Measurements from ENCODE around the gene KIF14. TPM values are rescaled to one million over a fixed set of nuclear protein-coding genes. Genes with fewer than 3 reads are reported as not detected.
"Not testable (repeated sequence)": the region's sequence is repeated elsewhere in the genome, so short reads cannot be mapped to it uniquely, and the experiment has no call there.

KIF14 gene
- polyA plus RNA-seq, 4 donors: 6.9 to 7.4 (median 7.1) TPM

DNA sequence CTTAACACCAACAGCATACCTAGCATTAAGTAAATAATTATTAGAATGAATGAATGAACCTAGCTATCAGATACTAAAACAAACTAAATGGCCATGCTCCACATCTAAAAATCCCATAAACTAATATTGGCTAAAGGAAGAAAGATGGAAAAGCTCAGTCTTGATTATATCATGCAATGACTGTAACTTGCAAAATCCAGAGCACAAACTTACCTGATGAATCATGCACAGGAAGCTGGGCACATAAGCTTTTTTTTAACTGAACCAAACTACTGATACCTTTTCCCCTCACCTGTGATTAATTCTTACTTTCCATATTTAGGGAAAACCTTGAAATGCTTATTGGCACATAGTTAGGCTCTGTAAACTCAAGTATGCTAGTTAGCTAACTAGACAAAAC lies 70.2 kb downstream of the KIF14 start:
- DNase-seq (ENCODE audit: low read depth in 4 of 4, low spot score in 3 of 4): no peak

DNA sequence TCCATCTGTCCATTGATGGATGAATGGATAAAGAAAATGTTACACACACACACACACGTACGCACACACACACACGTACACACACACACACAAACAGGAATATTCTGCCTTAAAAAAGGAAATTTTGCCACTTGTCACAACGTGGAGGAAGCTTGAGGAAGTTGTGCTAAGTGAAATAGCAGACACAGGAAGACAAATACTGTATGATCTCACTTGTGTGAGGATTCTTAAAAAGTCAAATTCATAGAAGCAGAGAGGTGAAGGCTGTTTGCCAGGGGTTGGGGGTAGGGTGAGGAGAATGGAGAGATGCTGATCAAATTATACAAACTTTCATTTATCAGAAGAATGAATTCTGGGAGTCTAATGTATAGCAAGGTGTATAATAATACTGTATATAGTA lies 73.2 kb downstream of the KIF14 start:
- DNase-seq (ENCODE audit: low read depth in 4 of 4, low spot score in 3 of 4): no peak

DNA sequence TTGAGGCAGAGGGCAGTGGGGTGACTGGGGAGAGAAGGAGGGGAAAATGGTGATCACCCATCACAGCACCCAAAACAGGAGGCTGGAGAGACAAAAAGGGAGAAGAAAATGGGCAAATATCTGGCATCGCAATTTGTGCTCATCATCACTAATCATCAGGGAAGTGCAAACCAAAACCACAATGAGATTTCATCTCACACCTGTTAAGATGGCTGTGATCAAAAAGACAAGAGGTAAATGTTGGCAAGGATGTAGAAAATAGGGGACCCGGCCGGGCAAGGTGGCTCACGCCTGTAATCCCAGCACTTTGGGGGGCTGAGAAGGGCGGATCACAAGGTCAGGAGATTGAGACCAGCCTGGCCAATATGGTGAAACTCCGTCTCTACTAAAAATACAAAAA lies 74.0 kb downstream of the KIF14 start:
- no peak for DNase-seq (ENCODE audit: low read depth in 4 of 4, low spot score in 3 of 4)

DNA sequence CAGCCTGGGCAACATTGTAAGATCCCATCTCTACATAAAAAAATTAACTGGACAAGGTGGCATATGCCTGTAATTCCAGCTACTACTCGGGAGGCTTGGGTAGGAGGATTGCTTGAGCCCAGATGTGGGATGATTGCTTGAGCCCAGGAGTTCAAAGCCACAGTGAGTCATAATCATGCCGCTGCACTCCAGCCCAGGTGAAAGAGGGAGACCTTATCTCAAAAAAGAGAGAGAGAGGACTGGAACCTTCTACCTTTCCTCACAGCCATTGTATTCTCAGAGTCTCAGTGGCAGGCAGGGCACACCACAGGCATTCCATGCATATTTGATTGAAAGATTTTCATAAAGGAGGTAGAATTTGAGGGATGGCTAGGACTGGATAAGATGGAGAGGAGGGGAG lies 78.4 kb downstream of the KIF14 start:
- no peak for DNase-seq (ENCODE audit: low read depth in 4 of 4, low spot score in 3 of 4)

- no peak for DNase-seq (ENCODE audit: low read depth in 4 of 4, low spot score in 3 of 4)
Observed at GRCh38 chr1:200540281-200540680, 80.3 kb downstream of the KIF14 start.

DNA sequence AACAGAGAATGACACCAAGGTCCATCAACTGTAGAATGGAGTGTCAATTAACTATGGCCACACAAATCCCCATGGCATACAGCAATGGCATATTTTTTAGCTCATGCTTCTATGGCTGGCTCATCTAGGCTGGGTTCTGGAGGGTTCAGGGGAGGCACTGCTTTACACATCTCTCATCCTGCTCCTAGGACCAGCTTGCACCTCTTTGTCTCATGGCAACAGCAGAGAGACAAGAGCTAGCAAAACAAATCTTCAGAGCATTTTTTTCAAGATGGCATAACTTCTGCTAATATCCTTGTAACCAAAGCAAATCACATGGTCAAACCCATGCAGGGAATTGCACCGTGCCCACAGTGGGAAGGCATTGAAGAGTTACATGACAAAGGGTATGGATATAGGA lies 82.4 kb downstream of the KIF14 start:
- no peak for DNase-seq (ENCODE audit: low read depth in 4 of 4, low spot score in 3 of 4)

DNA sequence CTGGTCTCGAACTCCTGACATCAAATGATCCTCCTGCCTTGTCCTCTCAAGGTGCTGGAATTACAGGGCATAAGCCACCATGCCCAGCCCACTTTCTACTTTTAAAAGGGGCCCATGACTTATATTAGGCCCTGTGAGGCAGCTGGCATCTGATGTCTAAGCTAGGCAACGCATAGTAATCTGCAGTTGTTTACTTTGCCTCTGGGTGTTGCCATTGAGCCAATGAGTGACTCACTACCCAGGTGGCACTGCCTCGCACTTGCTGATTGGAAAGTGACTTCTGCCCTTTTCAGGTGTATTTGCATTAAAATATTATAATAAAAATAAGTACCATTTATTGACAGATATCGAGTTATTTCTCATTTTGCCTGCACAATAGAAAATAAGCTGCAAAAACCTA lies 84.9 kb downstream of the KIF14 start:
- no peak for DNase-seq (ENCODE audit: low read depth in 4 of 4, low spot score in 3 of 4)

- no peak for DNase-seq (ENCODE audit: low read depth in 4 of 4, low spot score in 3 of 4)
Observed at GRCh38 chr1:200530623-200531261, 89.8 kb downstream of the KIF14 start.

GRCh38 chr1:200528858-200529606 lies 91.5 kb downstream of the KIF14 start:
- DNase-seq (ENCODE audit: low read depth in 4 of 4, low spot score in 3 of 4): no peak

- DNase-seq (ENCODE audit: low read depth in 4 of 4, low spot score in 3 of 4): no peak
Observed at GRCh38 chr1:200527670-200528069, 92.9 kb downstream of the KIF14 start.

GRCh38 chr1:200526709-200527612 lies 93.6 kb downstream of the KIF14 start:
- DNase-seq (ENCODE audit: low read depth in 4 of 4, low spot score in 3 of 4): no peak

- no peak for DNase-seq (ENCODE audit: low read depth in 4 of 4, low spot score in 3 of 4)
Observed at GRCh38 chr1:200525090-200525987, 95.2 kb downstream of the KIF14 start.

- not testable (repeated sequence) for DNase-seq (ENCODE audit: low read depth in 4 of 4, low spot score in 3 of 4)
Observed at GRCh38 chr1:200524551-200524950, 96.0 kb downstream of the KIF14 start.

DNA sequence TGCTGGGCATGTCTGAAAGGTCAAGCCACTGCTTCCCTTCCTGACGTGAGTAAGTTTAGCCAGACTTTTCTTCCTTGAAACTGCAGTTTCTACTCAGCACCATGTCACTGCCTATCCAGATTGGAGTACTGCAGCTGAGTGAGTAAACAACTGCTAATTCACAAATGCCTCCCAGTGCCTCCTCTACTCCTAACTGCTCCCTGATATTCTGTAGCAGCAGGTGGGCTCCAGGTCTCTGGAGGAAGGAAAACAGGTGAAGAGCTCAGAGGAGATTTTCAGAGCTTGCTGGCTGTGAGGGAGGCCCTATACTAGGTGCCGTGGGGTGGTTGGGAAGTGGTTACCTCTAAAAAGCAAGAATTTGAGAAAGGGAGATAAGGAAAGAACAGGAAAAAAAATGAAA lies 96.5 kb downstream of the KIF14 start:
- DNase-seq (ENCODE audit: low read depth in 4 of 4, low spot score in 3 of 4): no peak

DNA sequence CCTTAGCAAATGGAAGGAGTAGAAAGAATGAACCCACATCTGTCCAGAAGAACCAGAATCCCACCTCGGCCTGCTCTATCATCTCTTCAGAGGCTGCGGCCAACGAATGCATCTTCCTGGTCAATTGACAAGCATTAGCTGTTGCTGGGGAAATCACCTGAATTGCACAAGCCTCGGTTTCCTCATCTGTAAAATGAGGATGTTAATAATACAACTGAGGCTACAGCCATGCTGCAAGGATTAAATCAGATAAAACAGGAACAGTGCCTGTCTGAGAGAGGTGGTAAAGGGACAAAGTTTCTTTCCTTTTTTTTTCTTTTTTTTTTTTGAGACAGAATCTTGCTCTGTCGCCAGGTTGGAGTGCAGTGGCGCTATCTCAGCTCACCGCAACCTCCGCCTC lies 99.8 kb downstream of the KIF14 start:
- DNase-seq (ENCODE audit: low read depth in 4 of 4, low spot score in 3 of 4): no peak

- no peak for DNase-seq (ENCODE audit: low read depth in 4 of 4, low spot score in 3 of 4)
Observed at GRCh38 chr1:200518524-200518923, 102.0 kb downstream of the KIF14 start.

GRCh38 chr1:200512191-200512590 lies 108.4 kb downstream of the KIF14 start:
- DNase-seq (ENCODE audit: low read depth in 4 of 4, low spot score in 3 of 4): no peak

DNA sequence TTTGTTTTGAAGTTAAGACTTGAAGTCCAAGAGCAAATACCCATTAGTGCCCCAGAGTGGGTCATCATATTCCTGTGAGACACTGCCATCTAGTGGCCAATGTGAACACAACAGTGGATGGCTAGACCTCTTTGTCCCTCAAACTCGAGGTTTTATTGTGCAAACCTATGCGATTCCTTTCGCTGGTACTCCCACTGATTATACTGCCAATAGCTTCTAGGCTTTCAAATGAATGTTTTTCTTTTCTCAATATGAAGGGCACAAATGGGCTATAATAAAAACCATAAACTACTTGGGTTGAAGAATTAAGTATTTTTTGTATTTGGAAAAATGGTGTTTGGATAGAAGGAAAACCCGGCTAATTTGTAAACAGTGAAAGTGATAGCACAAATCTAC lies 110.3 kb downstream of the KIF14 start:
- DNase-seq (ENCODE audit: low read depth in 4 of 4, low spot score in 3 of 4): peak; percentile 72 to 80 (median 75)

DNA sequence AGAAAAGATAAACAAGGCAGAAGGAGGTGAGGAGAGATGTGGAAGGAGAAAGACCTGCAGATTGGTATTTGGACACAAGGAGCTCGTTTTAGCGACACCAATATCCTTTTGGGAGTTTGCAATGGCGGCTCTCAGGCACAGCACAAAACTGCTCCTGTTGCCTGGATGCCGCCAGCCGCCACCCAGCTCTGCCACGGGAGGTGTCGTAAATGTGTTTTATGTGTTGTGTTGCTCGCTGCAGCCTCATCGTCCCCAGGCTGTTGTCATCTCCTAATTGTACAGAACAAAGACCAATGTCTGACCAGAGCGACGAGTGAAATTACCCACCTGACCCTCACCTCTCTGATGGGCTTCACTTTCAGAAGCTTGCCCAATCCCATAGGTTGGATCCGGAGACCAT lies 114.1 kb downstream of the KIF14 start:
- DNase-seq (ENCODE audit: low read depth in 4 of 4, low spot score in 3 of 4): no peak

DNA sequence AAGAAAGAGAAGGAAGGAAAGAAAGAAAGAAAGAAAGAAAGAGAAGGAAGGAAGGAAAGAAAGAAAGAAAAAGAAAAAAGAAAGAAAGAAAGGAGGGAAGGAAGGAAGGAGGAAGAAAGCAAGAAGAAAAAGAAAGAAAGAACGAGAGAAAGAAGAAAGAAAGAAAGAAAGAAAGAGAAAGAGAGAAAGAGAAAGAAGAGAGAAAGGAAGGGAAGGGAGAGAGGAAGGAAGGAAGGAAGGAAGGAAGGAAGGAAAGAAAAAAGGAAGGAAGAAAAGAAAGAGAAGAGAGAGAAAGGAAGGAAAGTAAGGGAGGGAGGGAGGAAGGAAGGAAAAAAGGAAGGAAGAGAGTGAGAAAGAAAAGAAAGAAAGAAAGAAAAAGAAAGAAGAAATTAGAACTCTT lies 115.3 kb downstream of the KIF14 start:
- no peak for DNase-seq (ENCODE audit: low read depth in 4 of 4, low spot score in 3 of 4)

Measured in right renal pelvis (tissue), 4 donors.